CD14-positive monocyte (primary cell): ENCODE results near the gene GPI. TPM values are rescaled to one million over a fixed set of nuclear protein-coding genes. Genes with fewer than 3 reads are reported as not detected.

Experiments used
- DNase-seq, 3 donors: peaks; one replicate each; pipeline ENCODE4 v3.0.0-alpha.2; 2011 to 2022
- H2AFZ ChIP-seq: 2 replicates; pipeline ENCODE4 v1.6.0; 2012; ENCODE audit warnings: mild to moderate bottlenecking, low read depth, low read length, inconsistent platforms; ENCODE audit not compliant: insufficient read depth, poor library complexity, severe bottlenecking
- H3K27ac ChIP-seq, 2 donors: 1 replicate in 1 of 2; 2 replicates in 1 of 2; pipeline ENCODE4 v1.5.1; 2012 to 2013; ENCODE audit warnings: low read length in 2 of 2, control low read depth in 1 of 2, inconsistent platforms in 1 of 2, low read depth in 1 of 2, mild to moderate bottlenecking in 1 of 2
- H3K27me3 ChIP-seq, 2 donors: one replicate each; pipeline versions ENCODE4 v1.6.0 to v1.6.1; 2011 to 2013; ENCODE audit warnings: low read length in 2 of 2; ENCODE audit not compliant: control insufficient read depth in 2 of 2, insufficient read depth in 2 of 2
- H3K36me3 ChIP-seq, 2 donors: replicated peaks in 1 of 2; 1 replicate in 1 of 2; 2 replicates in 1 of 2; pipeline versions ENCODE4 v1.5.1 to v1.6.1; 2012 to 2013; ENCODE audit warnings: low read length in 2 of 2, control low read depth in 1 of 2, inconsistent platforms in 1 of 2, mild to moderate bottlenecking in 1 of 2; ENCODE audit not compliant: insufficient read depth in 2 of 2, control insufficient read depth in 1 of 2
- H3K4me1 ChIP-seq, 2 donors: 1 replicate in 1 of 2; 2 replicates in 1 of 2; pipeline versions ENCODE4 v1.5.1 to v1.6.1; 2012 to 2013; ENCODE audit warnings: low read length in 2 of 2, control low read depth in 1 of 2, inconsistent platforms in 1 of 2, mild to moderate bottlenecking in 1 of 2, moderate library complexity in 1 of 2; ENCODE audit not compliant: insufficient read depth in 2 of 2, control insufficient read depth in 1 of 2
- H3K4me2 ChIP-seq: replicated peaks from 2 replicates; pipeline ENCODE3; 2012; ENCODE audit warnings: low read length, moderate library complexity, mild to moderate bottlenecking; ENCODE audit not compliant: poor library complexity, severe bottlenecking; ENCODE audit errors: extremely low read depth
- H3K4me3 ChIP-seq, 3 experiments: fragments of 200-600 bp in 1 of 3; sonication (generic) in 1 of 3; replicated peaks in 1 of 3; 1 replicate in 2 of 3; 2 replicates in 1 of 3; pipeline ENCODE4 v1.5.1; 2011 to 2013; ENCODE audit warnings: low read length in 3 of 3, mild to moderate bottlenecking in 3 of 3, control low read depth in 2 of 3, low read depth in 2 of 3, inconsistent platforms in 1 of 3, moderate library complexity in 1 of 3
- H3K79me2 ChIP-seq: 2 replicates; pipeline ENCODE4 v1.6.0; 2012; ENCODE audit warnings: mild to moderate bottlenecking, control low read depth, inconsistent platforms, low read length, moderate library complexity; ENCODE audit not compliant: insufficient read depth
- H3K9ac ChIP-seq: 2 replicates; pipeline ENCODE4 v1.6.0; 2017; ENCODE audit warnings: low read length, mild to moderate bottlenecking; ENCODE audit not compliant: insufficient read depth, poor library complexity, severe bottlenecking
- H3K9me3 ChIP-seq, 2 donors: replicated peaks in 1 of 2; 1 replicate in 1 of 2; 2 replicates in 1 of 2; pipeline versions ENCODE4 v1.5.1 to v1.6.1; 2012 to 2013; ENCODE audit warnings: low read length in 2 of 2, control low read depth in 1 of 2; ENCODE audit not compliant: control insufficient read depth in 1 of 2, insufficient read depth in 1 of 2
- H4K20me1 ChIP-seq: 2 replicates; pipeline ENCODE4 v1.6.0; 2012; ENCODE audit warnings: mild to moderate bottlenecking, low read length, control low read depth, moderate library complexity; ENCODE audit not compliant: insufficient read depth
- H3K27ac Mint-ChIP-seq, 7 donors: one replicate each; pipeline ENCODE4 v1.8.0; 2020; ENCODE audit warnings: mild to moderate bottlenecking in 7 of 7, mixed read lengths in 7 of 7, moderate library complexity in 6 of 7, inconsistent platforms in 2 of 7
- H3K27me3 Mint-ChIP-seq, 3 donors: one replicate each; pipeline ENCODE4 v1.8.0; 2021 to 2022; ENCODE audit warnings: low read depth in 3 of 3, mild to moderate bottlenecking in 3 of 3, mixed read lengths in 3 of 3, moderate library complexity in 3 of 3, inconsistent platforms in 1 of 3
- H3K36me3 Mint-ChIP-seq, 2 donors: one replicate each; pipeline ENCODE4 v1.8.0; 2020; ENCODE audit warnings: mixed read lengths in 2 of 2, inconsistent platforms in 1 of 2, mild to moderate bottlenecking in 1 of 2
- H3K4me1 Mint-ChIP-seq: one replicate; pipeline ENCODE4 v1.8.0; 2020; ENCODE audit warnings: mild to moderate bottlenecking, mixed read lengths
- H3K4me3 Mint-ChIP-seq, 2 donors: one replicate each; pipeline ENCODE4 v1.8.0; 2020; ENCODE audit warnings: mild to moderate bottlenecking in 2 of 2, mixed read lengths in 2 of 2, moderate library complexity in 1 of 2
- H3K9me3 Mint-ChIP-seq, 7 donors: one replicate each; pipeline ENCODE4 v1.8.0; 2020 to 2022; ENCODE audit warnings: mixed read lengths in 7 of 7, mild to moderate bottlenecking in 6 of 7, moderate library complexity in 6 of 7, inconsistent platforms in 2 of 7
- WGBS: methylation state at CpG from one replicate; pipeline ENCODE4 v1.1.5; 2013; ENCODE audit warnings: missing lambda C conversion rate; ENCODE audit not compliant: insufficient coverage; 5-methylcytosine and 5-hydroxymethylcytosine counted together
- intact Hi-C, 2 donors: fragments of 100-400 bp; cut with micrococcal nuclease; formaldehyde crosslinking; loops; one replicate each; pipeline versions ENCODE4 v1.15.0 to v1.15.1; 2023
- polyA plus RNA-seq, 3 donors: library from polyadenylated mRNA; depleted of rRNA in 1 of 3; unstranded in 2 of 3; stranded (reverse) in 1 of 3; fragments of 300-500 nt in 2 of 3; fragments of >200 nt in 1 of 3; fragmentation: Illumina TruSeq in 2 of 3; gene quantifications; 1 replicate in 2 of 3; 2 replicates in 1 of 3; pipeline ENCODE4 v1.2.3, GENCODE V29; 2012 to 2021
- TF ChIP-seq, protein P1 (sequence below): fragments of 200-600 bp; IDR thresholded peaks from one replicate; pipeline ENCODE4 v1.8.0; 2022; ENCODE audit warnings: antibody characterized with exemption, mild to moderate bottlenecking

Gene GPI
- polyA plus RNA-seq, 3 donors = 81.2 to 107 (median 95.3) TPM

GRCh38 chr19:34357431-34357830, 7.6 kb upstream of the GPI start:
- Mint-ChIP-seq H3K36me3 (peaks cover 2 to 6% of the 10 kb centered on the region in 2 donors), H3K27ac (no peak overlapping the region), H3K4me1 (peaks cover 17% of the 10 kb centered on the region), H3K4me3 (no peak overlapping the region), H3K27me3 (peaks cover 0 to 3% (median 2%) of the 10 kb centered on the region in 3 donors), H3K9me3 (no peaks in the 10 kb centered on the region)
- Histone ChIP-seq H4K20me1 (no peaks in the 10 kb centered on the region), H3K4me2 (no peak overlapping the region), H3K9ac (no peak overlapping the region), H3K36me3 (no peaks in the 10 kb centered on the region), H3K9me3 (no peaks in the 10 kb centered on the region), H2AFZ (no peak overlapping the region), H3K27me3 (no peaks in the 10 kb centered on the region), H3K4me1 (peaks cover 12 to 18% of the 10 kb centered on the region in 2 donors), H3K27ac (no peak overlapping the region), H3K4me3 (no peak overlapping the region), H3K79me2 (no peaks in the 10 kb centered on the region)
- no CpG with 5 or more reads among the region's 4 CpGs for WGBS
- no peak for DNase-seq
- TF ChIP-seq, protein P1, sequence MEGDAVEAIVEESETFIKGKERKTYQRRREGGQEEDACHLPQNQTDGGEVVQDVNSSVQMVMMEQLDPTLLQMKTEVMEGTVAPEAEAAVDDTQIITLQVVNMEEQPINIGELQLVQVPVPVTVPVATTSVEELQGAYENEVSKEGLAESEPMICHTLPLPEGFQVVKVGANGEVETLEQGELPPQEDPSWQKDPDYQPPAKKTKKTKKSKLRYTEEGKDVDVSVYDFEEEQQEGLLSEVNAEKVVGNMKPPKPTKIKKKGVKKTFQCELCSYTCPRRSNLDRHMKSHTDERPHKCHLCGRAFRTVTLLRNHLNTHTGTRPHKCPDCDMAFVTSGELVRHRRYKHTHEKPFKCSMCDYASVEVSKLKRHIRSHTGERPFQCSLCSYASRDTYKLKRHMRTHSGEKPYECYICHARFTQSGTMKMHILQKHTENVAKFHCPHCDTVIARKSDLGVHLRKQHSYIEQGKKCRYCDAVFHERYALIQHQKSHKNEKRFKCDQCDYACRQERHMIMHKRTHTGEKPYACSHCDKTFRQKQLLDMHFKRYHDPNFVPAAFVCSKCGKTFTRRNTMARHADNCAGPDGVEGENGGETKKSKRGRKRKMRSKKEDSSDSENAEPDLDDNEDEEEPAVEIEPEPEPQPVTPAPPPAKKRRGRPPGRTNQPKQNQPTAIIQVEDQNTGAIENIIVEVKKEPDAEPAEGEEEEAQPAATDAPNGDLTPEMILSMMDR = no peak
- intact Hi-C loops = no loop called here

GRCh38 chr19:34359140-34359953, 5.6 kb upstream of the GPI start:
- H3K9ac ChIP-seq = peak overlapping the region; percentile 45
- H3K36me3 ChIP-seq = no peaks in the 10 kb centered on the region
- Mint-ChIP-seq H3K36me3 (no peaks in the 10 kb centered on the region), H3K9me3 (no peaks in the 10 kb centered on the region), H3K27me3 (peaks cover 0 to 2% (median 2%) of the 10 kb centered on the region in 3 donors), H3K4me3 (peak overlapping the region; percentile 84 to 88), H3K27ac (peak overlapping the region; percentile 81 to 93 (median 90)), H3K4me1 (peaks cover 19% of the 10 kb centered on the region)
- no peaks in the 10 kb centered on the region for H3K27me3 ChIP-seq
- H3K4me2 ChIP-seq = peak overlapping the region; percentile 86
- H3K27ac ChIP-seq = peak overlapping the region; percentile 61 to 76
- H3K79me2 ChIP-seq = no peaks in the 10 kb centered on the region
- peak overlapping the region; percentile 30 to 82 (median 52) for H3K4me3 ChIP-seq
- H4K20me1 ChIP-seq = no peaks in the 10 kb centered on the region
- H3K4me1 ChIP-seq = peaks cover 12 to 19% of the 10 kb centered on the region in 2 donors
- H3K9me3 ChIP-seq = no peaks in the 10 kb centered on the region
- intact Hi-C loops = loop anchor here in 1 of 2 donors (2.0 kb wide), 1 partner anchor 69 kb away; the partner anchor contains the start of gene UBA2
- WGBS = 4% methylated on average over 59 of the region's 61 CpGs
- TF ChIP-seq, protein P1 = peak; percentile 48
- DNase-seq = peak; percentile 93 to 97 (median 97)
- peak overlapping the region; percentile 85 for H2AFZ ChIP-seq
